ELR (cell line): ENCODE measurements around the gene PRR5.

Experiments
- DNase-seq: peaks from one replicate; pipeline ENCODE4 v3.0.0-alpha.2; 2015; ENCODE audit warnings: low read depth

The PRR5 gene

DNA sequence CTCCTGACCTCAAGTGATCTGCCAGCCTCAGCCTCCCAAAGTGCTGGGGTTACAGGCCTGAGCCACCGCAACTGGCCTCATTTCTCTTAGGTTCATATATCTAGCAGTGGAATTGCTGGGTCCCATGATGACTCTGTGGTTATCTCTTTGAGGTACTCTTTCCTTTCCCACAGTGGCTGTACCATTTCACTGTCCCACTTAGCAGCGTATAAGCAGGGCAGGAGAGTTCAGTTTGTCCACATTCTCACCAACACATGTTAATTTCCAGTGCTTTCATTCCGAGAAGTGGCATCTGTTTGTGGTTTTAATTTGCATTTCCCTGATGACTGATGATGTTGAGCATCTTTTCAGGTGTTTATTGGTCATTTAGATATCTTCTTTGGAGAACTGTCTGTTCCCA, 16.4 kb downstream of the PRR5 start:
- DNase-seq: no peak

DNA sequence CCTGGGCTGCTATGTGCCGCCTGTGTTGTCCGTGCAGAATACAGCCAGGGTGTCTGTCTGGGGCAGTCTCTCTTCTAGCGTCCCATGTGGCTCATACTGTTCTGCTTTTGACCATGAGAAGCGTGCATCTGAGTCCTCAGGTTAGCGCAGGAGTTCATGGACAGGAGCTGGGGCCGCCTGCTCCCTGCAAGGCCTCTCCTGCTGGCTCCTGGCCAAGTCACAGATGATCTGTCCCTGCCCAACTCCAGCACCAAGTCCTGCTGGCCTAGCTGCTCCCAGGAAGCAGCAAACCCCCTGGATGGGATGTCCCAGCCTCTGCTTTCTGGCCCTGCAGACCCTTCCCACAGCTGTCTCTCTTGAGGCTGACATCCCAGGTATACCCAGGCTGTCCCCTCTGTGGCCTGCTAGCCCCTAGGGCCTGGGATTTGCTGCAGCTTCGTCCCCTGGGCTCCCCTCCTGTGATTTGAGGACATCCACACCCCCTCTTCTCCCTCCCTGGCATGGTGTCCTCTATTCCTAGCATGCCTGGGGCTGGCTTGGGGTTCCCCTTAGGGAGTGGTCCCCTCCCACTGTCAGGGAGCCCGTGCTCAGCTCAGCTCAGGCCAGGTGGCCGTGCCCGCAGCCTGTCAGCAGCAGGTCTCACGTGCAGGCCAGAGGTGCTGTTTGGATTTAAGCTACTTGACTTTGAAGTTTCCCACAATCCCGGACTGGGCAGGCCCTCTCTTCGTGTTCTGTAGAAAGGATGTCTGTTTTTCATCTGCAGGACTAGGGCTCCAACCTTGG, 17.8 kb downstream of the PRR5 start:
- DNase-seq: no peak

DNA sequence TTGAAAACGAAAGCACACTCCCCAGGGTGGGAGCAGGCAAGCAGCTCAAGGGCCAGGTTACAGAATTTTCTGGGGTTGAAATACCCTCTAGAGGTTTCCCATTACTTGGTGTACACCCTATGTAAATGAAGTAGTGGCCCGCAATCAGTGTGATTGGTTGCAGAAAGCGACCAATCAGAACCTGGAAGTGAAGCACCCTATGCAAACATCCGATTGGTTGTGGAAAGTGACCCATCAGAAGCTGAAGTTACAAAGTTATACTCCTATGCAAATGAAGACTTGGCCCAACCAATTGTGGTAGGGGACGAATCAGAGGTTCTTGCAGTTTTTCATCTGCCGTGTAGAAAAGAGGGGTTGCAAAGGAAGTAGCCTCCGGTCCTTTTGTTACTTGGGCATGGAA, 19.2 kb downstream of the PRR5 start:
- no peak for DNase-seq

DNA sequence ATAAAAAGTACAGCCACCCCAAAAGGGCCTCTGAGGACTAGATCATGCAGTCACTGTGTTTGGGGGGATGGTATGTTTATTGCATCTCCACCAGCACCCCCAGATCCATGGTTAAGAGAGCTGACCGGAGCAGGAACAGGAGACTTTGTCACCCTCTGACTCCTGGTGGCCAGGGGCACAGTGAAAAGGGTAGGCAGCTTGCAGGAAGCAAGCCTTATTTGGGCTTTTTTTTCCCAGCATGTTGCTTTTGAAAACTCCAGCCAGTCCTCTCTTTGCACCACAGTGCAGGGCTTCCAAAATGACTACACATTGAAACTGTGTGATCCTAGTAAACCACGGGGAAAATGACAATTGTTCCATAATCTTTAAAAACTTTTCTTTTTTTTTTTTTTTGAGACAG, 20.6 kb downstream of the PRR5 start:
- no peak for DNase-seq

DNA sequence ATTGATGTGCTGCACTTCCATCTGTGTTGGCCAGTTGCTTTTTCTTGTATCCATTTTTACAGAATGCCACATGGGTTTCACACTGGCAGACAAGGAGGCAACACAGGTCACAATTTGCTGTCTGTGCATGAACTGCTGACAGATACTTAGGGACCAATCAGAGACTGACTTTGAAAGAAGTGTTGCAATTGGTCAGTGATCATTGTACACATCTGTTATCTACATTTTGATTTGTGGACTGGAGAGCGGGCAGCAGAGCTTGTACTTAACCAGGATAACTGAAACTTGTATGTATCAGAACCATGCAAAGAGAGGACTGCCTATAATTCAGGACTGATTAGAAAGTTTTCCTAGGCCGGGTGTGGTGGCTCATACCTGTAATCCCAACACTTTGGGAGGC, 21.8 kb downstream of the PRR5 start:
- DNase-seq: peak; percentile 47

DNA sequence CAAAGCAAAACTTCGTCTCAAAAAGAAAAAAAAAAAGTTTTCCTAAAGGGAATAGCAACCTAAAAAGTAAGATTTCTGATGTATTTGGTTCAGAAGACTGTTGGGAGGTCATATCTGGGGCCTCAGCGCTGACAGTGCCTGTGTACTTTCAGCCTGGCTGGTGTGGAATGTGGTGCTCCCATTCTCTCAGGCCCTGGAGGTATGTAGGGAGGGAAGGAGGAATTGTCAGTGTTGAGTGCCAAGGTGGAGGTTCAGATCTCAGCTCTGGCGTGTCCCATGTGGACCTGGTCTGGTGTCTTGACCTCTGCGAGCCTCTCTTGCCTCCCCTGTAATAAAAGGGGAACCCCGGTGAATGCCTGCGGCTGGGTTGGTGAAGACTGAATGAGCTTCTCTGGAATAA, 22.4 kb downstream of the PRR5 start:
- no peak for DNase-seq

DNA sequence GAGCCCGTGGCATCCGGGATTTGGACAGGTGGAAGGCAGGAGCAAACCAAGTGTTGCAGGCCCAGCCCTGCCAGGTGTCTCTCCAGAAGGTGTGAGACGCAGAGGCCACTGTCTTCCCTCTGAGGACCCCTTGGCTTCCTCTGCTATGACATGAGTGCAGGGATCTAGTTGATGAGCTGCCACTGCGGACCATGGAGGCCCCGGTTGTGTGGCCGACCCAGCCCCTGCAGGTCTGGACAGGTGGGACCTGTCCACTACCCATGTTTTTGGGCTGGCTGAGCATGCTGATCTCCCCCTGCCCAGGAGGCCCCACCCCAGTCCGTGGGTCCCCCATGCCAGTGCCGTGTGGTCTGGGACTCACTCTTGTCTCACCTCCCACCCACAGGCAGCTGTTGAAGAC, 22.9 kb downstream of the PRR5 start:
- DNase-seq: no peak

DNA sequence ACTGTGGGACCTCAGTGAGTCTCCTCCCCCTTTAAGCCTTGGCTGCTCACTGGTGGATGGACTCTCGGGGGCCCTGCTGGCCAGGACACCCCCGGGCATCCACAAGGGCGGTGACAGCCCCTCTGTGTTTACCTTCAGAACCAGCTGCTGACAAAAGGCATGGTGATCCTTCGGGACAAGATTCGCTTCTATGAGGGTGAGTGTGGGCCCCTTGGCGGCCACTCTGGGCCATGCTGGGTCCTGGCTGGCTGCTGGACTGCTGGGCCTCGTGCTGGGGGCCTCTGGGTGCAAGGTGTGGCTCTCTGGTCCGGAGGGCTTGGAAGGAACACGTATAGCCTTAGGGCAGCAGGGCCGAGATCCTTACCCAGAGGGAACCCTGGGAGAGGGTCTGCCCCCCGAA, 24.4 kb downstream of the PRR5 start:
- DNase-seq: no peak

DNA sequence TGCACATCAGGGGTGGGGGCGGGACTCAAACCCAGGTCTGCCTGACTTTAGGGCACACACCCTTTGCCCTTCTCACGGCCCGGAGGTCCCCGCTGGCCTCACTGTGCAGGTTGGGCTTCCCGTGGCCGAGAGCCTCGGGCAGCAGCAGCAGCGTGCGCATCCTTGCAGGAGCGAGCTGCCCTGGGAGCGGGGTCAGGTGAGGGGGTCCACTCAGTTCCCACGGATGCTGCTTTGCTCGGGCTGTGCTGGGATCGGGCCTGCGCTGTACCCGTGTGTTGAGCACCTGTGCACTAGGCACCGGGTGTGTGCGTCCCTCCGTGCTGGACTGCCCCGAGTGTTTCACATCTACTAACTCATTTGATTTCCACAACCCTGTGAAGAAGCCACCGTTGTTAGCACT, 25.1 kb downstream of the PRR5 start:
- DNase-seq: no peak

DNA sequence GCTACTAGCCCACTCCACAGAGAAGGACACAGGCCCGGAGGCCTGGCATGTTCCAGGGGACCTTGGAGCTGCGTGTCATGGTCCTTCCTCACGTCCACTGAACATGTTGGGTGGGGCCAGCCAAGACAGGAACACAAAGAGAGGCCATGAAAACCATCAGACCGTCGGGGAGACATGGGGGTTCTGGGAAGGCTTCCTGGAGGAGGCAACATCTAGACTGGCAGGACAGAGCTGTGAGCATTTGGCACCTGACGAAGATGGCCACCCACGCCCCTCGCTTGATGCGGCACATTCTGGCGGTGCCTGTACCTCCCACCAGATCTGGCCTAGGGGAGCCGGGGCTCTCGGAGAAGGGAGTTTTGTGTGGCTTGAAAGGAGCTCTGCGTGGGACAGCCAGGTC, 25.7 kb downstream of the PRR5 start:
- DNase-seq: no peak

DNA sequence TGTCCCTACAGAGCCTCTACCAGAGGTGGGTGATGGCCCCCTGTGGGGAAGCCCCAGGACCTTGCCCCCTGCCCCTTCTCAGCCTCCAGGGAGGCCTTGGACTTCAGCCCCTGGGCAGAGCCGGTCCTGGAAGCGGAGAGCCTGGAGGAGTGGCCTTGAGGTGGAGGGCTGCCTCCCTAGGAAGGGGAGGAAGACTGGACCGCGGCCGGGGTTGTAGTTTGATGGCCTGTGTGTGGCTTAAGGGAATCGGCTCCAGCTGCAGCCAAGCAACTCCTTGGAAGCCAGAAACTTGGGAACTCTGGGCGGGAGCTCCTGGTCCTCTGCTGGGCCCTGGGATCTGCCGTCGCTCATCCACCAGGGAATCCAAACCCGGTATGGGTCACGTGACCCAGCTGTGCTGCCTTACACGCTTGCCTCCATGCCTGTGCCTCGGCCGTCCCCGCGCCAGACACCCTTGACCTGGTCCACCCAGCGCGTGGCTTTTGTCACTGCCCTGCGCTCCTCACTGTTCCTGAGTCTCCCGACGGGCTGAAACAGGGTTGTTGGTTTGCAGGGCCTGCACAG, 26.8 kb downstream of the PRR5 start:
- no peak for DNase-seq

DNA sequence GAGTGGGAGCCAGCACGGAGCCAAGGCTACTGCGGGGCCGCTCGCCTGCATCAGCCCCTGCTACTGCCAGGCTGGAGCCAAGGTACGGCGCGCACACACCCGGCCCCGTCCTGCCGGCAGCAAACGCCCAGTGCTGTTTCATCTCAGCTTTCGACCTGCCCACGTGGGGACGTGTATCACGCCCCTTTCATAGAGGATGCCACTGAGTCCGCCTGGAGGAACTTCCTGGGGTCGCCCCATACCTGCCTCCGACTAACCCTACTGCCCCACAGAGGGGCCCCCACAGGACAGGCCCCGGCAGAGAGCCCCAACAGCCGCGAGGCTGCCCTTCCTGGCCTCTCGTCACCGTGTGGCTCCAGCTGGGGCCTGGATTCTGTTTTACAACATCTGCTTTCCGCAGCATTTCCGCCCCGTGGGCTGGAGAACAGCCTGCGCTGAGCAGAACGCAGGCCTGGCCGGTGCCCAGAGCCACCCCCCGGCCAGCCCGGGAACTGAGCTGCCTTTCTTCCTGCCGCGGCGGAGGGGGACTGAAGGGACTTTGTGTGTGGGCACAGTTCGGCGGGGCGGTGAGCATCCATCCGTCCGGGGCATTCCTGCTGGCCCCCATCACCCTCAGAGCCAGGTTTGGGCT, 27.5 kb downstream of the PRR5 start:
- DNase-seq: no peak

DNA sequence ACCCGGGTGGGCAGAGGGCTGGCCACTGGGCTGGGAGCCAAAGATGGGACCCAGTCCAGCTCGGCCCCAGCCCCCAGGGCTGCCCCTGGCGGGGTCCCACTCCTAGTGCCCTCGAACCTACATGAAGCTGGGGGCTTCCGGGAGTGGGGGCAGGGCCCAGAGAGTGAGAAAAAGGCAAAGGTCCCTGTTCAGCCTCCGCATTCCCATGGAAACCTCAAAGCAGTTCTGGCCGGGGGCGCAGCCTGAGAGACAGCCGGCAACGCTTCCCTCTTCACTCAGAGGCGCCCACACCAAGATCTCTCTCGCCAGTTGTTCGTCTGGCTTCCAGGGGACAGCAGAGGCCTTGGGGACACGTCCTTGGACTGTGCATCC, 28.0 kb downstream of the PRR5 start:
- no peak for DNase-seq

DNA sequence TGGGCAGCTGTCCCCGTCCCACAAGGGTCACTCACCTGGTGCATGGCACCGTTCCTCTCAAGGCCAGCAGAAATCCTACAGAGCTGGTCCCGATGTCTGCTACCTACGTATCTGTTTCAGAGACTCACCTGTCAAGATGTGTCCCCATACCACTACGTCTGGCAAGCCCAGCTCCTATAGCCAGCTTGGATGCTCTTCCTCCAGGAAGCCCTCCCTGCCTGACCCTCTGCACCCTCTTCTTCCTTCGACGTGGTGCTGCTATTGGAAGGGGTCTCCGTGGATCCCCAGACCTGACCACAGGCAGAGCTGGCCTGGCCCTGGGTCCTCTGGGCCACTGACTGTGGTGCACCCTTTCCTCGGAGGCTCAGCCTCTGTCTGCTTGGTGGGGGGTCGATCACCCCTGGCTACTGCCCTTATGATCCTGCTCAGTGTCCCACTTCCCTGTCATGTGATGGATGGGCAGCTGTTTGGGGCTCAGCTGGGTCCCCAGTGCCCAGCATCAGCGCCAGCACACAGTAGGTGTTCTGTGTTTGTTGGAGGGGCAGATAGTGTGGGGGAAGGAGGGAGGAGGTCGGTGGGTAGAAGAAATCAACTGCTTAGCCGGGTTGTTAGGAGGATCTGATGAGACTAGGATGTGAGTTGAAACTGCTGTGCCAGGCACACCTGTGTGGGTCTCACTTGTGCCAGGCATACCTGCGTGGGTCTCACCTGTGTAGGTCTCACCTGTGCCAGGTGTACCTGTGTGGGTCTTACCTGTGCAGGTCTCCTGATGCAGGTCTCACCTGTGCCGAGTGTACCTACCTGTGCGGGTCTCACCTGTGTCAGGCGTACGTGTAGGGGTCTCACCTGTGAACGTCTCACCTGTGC, 28.7 kb downstream of the PRR5 start:
- no peak for DNase-seq

DNA sequence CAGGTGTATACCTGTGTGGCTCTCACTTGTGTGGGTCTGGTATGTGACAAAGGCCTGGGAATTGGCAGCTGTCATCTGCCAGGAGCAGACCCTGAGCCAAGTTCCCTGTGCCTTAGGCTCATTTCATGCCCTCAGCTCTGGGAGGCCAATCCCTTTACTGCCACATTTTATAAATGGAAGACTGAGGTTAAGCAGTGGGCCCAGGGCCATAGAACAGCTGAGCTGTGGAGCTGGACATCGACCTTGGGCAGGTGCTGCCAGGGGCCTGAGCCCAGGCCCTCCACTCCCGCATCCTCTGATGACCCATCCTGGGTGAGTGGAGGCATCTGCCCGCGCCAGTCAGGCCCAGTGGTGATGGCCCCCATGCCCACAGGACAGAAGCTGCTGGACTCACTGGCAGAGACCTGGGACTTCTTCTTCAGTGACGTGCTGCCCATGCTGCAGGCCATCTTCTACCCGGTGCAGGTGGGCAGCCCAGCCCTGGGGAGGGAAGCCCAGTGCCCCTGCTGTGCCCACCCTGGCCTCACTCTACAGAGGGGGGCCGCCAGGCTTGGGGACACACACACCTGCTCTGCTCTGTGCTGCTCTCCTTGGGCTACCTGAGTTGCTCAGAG, 29.5 kb downstream of the PRR5 start:
- no peak for DNase-seq

DNA sequence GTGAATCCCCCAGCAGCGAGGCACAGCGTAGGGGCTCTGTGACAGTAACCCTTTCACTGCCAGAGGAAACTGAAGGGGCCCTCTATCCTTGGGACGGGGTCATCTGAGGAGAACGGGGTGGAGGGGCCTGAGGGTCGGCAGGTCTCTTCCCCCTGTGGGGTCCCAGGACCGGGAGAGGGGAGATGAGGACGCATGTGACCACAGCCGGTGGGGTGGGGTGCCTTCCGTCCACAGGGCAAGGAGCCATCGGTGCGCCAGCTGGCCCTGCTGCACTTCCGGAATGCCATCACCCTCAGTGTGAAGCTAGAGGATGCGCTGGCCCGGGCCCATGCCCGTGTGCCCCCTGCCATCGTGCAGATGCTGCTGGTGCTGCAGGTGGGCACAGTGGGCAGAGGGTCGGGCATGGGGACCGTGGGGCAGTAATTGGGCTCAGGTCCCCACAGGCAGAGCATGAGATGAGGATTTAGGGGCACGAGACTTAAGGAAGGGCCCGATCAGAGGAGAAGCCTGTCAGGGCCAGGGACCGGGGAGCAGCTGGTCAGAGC, 30.1 kb downstream of the PRR5 start:
- no peak for DNase-seq

DNA sequence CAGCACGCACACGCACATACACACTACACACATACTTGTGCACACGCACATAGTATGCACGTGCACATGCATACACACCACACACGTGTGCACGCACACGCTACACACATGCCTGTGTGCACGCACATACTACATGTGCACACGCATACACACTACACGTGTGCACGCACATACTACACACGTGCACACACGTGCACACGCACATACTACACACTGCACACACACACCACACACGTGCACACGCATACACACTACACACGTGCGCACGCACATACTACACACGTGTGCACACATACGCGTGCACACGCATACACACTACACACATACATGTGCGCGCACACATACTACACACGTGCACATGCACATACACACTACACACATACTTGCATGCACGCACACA, 30.7 kb downstream of the PRR5 start:
- no peak for DNase-seq

DNA sequence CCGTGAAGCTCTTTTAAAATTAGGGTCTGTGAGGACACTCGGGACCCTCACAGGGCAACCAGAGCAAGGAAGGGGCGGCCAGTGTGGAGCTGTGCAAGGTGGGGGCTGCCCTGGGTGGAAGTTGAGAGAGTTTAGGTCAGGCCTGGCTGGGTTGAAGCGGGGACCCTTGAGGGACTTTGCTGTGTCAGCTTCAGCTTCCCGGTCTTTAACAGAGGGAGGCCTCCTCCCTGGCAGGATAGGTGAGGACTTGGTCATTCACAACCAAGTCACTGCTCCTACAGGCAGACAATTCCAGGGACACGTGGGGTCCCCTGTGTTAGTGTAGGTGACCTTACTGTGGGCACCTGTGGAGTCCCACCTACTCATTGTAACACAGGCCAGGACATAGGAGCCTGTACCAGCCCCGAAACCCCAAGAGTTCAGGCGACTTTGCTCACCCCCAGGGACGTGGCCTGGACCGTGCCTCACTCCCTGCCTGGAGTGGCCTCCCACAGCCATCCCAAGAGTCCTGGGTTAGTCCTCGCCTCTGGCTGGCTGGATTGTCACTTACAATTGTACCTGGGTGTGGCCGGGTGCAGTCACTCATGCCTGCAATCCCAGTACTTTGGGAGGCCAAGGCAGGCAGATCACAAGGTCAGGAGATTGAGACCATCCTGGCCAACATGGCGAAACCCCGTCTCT, 31.6 kb downstream of the PRR5 start:
- DNase-seq: no peak

DNA sequence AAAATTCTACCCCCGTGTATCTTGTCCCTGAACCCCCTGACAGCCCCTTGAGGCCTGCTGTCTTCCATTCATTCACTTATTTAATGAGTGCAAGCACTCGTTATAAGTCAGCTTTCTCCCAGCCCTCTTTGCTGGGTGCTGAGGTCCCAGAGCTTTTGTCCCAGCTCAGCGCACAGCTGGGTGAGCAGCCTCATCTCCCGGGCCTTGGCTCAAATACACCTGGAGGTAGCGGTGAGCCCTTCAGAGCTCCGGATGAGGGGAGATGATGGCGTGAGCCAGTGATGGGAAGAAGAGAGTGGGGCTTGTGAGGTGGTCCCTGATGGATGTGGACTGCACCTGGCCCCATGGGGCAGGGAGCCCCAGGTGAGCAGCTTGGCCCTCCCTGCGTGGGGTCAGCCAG, 32.3 kb downstream of the PRR5 start:
- DNase-seq: no peak

DNA sequence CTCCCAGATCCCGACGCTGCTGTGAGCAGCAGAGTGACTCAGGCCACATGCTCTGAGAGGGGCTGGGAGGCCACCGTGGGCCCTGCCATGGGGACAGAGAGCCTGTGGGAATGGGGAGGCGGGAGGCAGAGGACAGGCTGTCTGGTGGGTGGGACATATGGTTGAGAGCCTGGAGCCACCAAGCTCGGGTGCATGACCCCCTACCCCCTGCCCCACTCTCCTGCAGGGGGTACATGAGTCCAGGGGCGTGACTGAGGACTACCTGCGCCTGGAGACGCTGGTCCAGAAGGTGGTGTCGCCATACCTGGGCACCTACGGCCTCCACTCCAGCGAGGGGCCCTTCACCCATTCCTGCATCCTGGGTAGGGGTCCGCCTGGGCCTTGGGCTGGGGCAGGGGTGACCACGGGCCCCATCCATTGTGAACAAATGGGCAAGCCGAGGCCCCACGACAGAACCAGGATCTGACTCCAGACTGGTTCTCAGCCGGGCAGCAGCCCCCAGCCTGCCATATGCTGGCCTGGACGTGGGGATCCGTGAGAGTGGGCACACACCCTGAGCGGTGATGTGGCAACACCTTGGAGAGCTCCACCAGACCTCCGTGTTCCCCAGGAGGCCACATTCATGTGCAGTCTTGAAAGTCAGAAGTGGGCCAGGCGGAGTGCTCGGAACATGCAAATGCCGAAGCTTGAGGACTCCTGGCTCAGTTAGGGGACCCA, 33.0 kb downstream of the PRR5 start:
- no peak for DNase-seq
